Measurements from ENCODE around the gene MSX2.

MSX2 gene

GRCh38 chr5:174707671-174708070, 16.7 kb upstream of the MSX2 start:
- no peaks in the 10 kb centered on the region for H3K9me3 ChIP-seq (ENCODE audit: low read length)
- no peak for TF ChIP-seq EZH2 (IDR thresholded peaks at IDR 0.05; ENCODE audit: borderline replicate concordance, low read length)
- TF ChIP-seq CTCF (IDR thresholded peaks at IDR 0.05; ENCODE audit: low read length) = no peak
- 0 out of 2 replicates have a peak, but pooled peaks cover 4% of the 10 kb centered on the region for H3K27me3 ChIP-seq (ENCODE audit: insufficient read depth, low read length)
- H3K4me3 ChIP-seq (ENCODE audit: low read depth, low read length, poor library complexity, severe bottlenecking) = no peak overlapping the region
- no peaks in the 10 kb centered on the region for H3K4me1 ChIP-seq (ENCODE audit: insufficient read depth, low read length, severe bottlenecking)
- H3K9me2 ChIP-seq (ENCODE audit: low read depth, low read length) = no peaks in the 10 kb centered on the region
- H3F3A ChIP-seq (ENCODE audit: insufficient read depth, low read length) = no peaks in the 10 kb centered on the region
- no peaks in the 10 kb centered on the region for H3K36me3 ChIP-seq (ENCODE audit: insufficient read depth, low read length)
- no peak overlapping the region for H2AFZ ChIP-seq (ENCODE audit: low read length)
- no peaks in the 10 kb centered on the region for H3K79me2 ChIP-seq (ENCODE audit: insufficient read depth, low read length)
- H4K20me1 ChIP-seq (ENCODE audit: insufficient read depth, low read length) = no peaks in the 10 kb centered on the region
- no peak overlapping the region for H3K9ac ChIP-seq (ENCODE audit: low read length)
- H3K4me2 ChIP-seq (ENCODE audit: low read length) = no peak overlapping the region
- H3K27ac ChIP-seq (ENCODE audit: low read depth, low read length, poor library complexity, severe bottlenecking) = no peak overlapping the region

GRCh38 chr5:174708476-174709207, 15.7 kb upstream of the MSX2 start:
- H3K36me3 ChIP-seq (ENCODE audit: insufficient read depth, low read length) = no peaks in the 10 kb centered on the region
- no peak overlapping the region for H3K9ac ChIP-seq (ENCODE audit: low read length)
- H3K4me1 ChIP-seq (ENCODE audit: insufficient read depth, low read length, severe bottlenecking) = no peaks in the 10 kb centered on the region
- no peaks in the 10 kb centered on the region for H3K9me3 ChIP-seq (ENCODE audit: low read length)
- H3K4me3 ChIP-seq (ENCODE audit: low read depth, low read length, poor library complexity, severe bottlenecking) = no peak overlapping the region
- no peaks in the 10 kb centered on the region for H4K20me1 ChIP-seq (ENCODE audit: insufficient read depth, low read length)
- H2AFZ ChIP-seq (ENCODE audit: low read length) = no peak overlapping the region
- H3K4me2 ChIP-seq (ENCODE audit: low read length) = no peak overlapping the region
- no peaks in the 10 kb centered on the region for H3F3A ChIP-seq (ENCODE audit: insufficient read depth, low read length)
- TF ChIP-seq EZH2 (IDR thresholded peaks at IDR 0.05; ENCODE audit: borderline replicate concordance, low read length) (no peak), CTCF (IDR thresholded peaks at IDR 0.05; ENCODE audit: low read length) (no peak)
- 0 out of 2 replicates have a peak, but pooled peaks cover 4% of the 10 kb centered on the region for H3K27me3 ChIP-seq (ENCODE audit: insufficient read depth, low read length)
- H3K27ac ChIP-seq (ENCODE audit: low read depth, low read length, poor library complexity, severe bottlenecking) = no peak overlapping the region
- no peaks in the 10 kb centered on the region for H3K79me2 ChIP-seq (ENCODE audit: insufficient read depth, low read length)
- no peaks in the 10 kb centered on the region for H3K9me2 ChIP-seq (ENCODE audit: low read depth, low read length)

- Histone ChIP-seq H3K9me2 (ENCODE audit: low read depth, low read length) (no peaks in the 10 kb centered on the region), H3F3A (ENCODE audit: insufficient read depth, low read length) (no peaks in the 10 kb centered on the region), H3K27me3 (ENCODE audit: insufficient read depth, low read length) (no peaks in the 10 kb centered on the region), H3K9me3 (ENCODE audit: low read length) (no peaks in the 10 kb centered on the region), H3K4me1 (ENCODE audit: insufficient read depth, low read length, severe bottlenecking) (no peaks in the 10 kb centered on the region), H3K27ac (ENCODE audit: low read depth, low read length, poor library complexity, severe bottlenecking) (no peak overlapping the region), H3K4me2 (ENCODE audit: low read length) (no peak overlapping the region), H3K9ac (ENCODE audit: low read length) (no peak overlapping the region), H4K20me1 (ENCODE audit: insufficient read depth, low read length) (no peaks in the 10 kb centered on the region), H3K79me2 (ENCODE audit: insufficient read depth, low read length) (no peaks in the 10 kb centered on the region), H3K36me3 (ENCODE audit: insufficient read depth, low read length) (no peaks in the 10 kb centered on the region), H2AFZ (ENCODE audit: low read length) (no peak overlapping the region), H3K4me3 (ENCODE audit: low read depth, low read length, poor library complexity, severe bottlenecking) (no peak overlapping the region)
- no peak for TF ChIP-seq EZH2 (IDR thresholded peaks at IDR 0.05; ENCODE audit: borderline replicate concordance, low read length)
- no peak for TF ChIP-seq CTCF (IDR thresholded peaks at IDR 0.05; ENCODE audit: low read length)
Measured at GRCh38 chr5:174714751-174715150, 9.6 kb upstream of the MSX2 start.

Data from OCI-LY1 (cell line).